ENCODE data around the gene SELENOW.
A peak's percentile ranks its signal among the peaks of the same experiment; 100 is the strongest.
"Not testable (repeated sequence)": the region's sequence is repeated elsewhere in the genome, so short reads cannot be mapped to it uniquely, and the experiment has no call there.

The SELENOW gene

DNA sequence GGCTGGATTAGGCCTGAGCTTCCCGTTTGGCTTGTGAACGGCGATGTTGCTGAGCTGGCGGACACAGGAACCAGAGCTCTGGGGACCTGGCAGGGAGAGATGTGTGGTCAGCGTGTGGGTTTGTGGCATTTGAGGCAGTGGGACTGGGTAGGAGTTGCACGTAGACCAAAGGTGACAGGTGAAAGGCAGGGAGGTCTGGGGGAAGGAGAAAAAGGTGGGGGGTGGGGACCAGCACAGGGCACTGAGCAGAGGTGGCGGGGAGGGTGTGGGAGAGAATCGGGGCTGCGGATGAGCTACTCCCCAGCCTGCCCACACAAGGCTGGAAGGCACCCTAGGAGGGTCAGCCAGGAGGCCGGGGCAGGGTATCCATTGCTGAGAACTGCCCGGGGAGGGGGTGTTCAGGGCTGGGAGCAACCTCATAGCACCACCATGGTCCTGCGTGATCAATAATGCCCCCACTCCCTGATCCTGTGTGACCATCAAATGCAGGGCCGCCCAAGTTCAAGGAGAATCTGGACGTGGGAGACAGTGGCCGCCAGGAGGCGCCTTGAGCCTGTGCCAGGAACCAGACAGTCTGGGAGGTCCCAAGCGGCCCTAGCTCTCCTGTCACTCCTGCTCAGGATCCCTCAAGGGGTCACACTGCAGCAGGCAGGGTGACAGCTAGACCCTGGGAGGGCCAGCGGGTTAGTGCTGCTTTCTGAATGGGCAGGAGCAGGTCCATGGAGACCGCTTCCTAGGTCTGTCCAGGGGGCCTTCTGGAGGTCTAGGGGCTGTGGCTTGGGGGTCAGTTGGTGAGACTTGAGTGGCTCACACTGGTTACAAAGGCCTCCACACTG, 12.8 kb upstream of the SELENOW start:
- peak overlapping the region; percentile 45; the same call in 1 of the 2 replicates for H3K4me2 ChIP-seq
- no peaks in the 10 kb centered on the region for H3K27me3 ChIP-seq
- no peaks in the 10 kb centered on the region for H3K9me3 ChIP-seq
- 0 out of 2 replicates have a peak, but pooled peaks cover under 1% of the 10 kb centered on the region for H3K36me3 ChIP-seq
- no peak overlapping the region for H3K9ac ChIP-seq
- no peak overlapping the region for H3K4me3 ChIP-seq
- peaks cover 28% of the 10 kb centered on the region for H4K20me1 ChIP-seq
- H3K4me1 ChIP-seq = peaks cover 23% of the 10 kb centered on the region
- TF ChIP-seq Cebpa-rat (IDR thresholded peaks at IDR 0.05) = no peak
- no peak overlapping the region for H3K27ac ChIP-seq

DNA sequence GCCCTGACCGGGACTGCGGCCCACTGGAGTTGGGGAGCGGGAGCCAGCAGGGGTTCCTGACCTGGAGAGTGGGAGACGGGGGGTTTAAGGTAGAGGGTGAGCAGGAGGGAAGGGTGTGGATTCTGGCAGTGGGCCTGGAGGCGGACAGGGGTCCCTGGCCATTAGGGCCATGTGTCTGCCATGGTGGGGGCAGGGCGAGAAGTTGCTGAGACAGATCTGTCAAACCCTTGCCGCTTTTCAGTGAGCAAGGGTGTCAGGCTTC, 12.2 kb upstream of the SELENOW start:
- no peak for TF ChIP-seq Cebpa-rat (IDR thresholded peaks at IDR 0.05)
- Histone ChIP-seq H3K27ac (no peak overlapping the region), H3K4me2 (no peak overlapping the region), H3K9ac (no peak overlapping the region), H4K20me1 (peaks cover 22% of the 10 kb centered on the region), H3K4me1 (peaks cover 23% of the 10 kb centered on the region), H3K36me3 (no peaks in the 10 kb centered on the region), H3K27me3 (no peaks in the 10 kb centered on the region), H3K9me3 (no peaks in the 10 kb centered on the region), H3K4me3 (no peak overlapping the region)

DNA sequence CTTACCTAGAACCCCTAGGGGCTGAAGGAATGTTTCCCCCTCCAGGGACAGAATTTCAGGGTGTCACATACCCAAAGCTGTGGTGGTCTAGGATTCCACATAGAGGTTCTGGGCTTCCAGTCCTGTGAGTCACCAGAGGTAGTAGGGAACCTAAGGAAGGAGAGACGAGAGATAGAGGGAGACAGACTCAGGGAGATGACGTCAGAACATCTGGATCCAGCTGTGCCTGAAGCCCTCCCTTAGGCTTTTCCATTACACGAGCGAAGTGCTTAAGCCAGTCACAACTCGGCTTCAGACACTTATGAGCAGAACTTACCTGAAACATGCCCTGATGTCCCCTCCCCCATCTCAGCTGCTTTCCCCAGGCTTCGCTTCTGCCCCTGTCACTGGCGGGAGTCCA, 11.8 kb upstream of the SELENOW start:
- H3K4me3 ChIP-seq = no peak overlapping the region
- H3K27ac ChIP-seq = no peak overlapping the region
- H3K4me1 ChIP-seq = peaks cover 23% of the 10 kb centered on the region
- H3K9ac ChIP-seq = no peak overlapping the region
- no peak overlapping the region for H3K4me2 ChIP-seq
- no peaks in the 10 kb centered on the region for H3K36me3 ChIP-seq
- no peak for TF ChIP-seq Cebpa-rat (IDR thresholded peaks at IDR 0.05)
- H4K20me1 ChIP-seq = peaks cover 22% of the 10 kb centered on the region
- no peaks in the 10 kb centered on the region for H3K27me3 ChIP-seq
- no peaks in the 10 kb centered on the region for H3K9me3 ChIP-seq

DNA sequence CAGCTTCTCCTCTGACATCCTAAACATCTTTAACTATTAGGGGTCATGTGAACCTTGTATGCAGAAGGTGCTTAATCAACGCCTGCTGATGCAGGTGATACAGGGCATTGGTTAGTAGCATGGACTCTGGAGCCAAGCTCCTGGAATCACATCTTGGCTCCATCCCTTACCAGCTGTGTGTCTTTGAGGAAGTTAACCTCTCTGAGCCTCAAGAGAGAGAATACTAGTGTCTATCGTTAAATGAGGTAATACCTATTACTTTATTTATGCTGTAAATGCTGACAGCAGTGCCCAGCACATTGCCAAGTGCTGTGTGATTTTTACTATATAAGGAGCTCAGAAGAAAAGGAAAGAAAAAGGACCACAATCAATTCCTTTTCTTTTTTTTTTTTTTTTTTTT, 11.2 kb upstream of the SELENOW start:
- no peak overlapping the region; the same call in 1 of the 2 replicates for H3K4me2 ChIP-seq
- H3K27me3 ChIP-seq = no peaks in the 10 kb centered on the region
- no peak for TF ChIP-seq Cebpa-rat (IDR thresholded peaks at IDR 0.05)

DNA sequence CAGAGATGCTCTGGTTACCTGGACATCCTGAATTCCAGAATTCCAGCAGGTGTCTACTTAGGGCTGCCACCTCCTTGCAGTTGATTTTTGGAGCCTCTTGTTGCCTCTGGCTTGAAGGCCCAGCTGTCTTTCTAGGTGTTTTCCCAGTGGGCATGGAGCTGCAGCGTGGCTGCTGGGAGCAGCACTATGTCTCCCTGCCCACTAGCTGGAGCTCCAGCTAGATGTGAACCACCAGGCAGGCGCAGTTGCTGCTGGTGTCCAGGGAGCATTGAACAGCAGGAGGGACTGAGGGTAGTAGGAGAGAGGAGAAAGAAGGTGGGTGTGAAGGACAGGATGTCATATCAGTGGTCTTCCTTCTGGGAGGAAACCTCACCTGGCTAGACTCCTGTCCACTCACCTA, 9.9 kb upstream of the SELENOW start:
- Histone ChIP-seq H3K9ac (no peak overlapping the region), H3K4me1 (peaks cover 23% of the 10 kb centered on the region), H3K27me3 (no peaks in the 10 kb centered on the region), H3K4me3 (no peak overlapping the region), H3K27ac (no peak overlapping the region), H3K9me3 (no peaks in the 10 kb centered on the region), H4K20me1 (peaks cover 13% of the 10 kb centered on the region), H3K4me2 (no peak overlapping the region), H3K36me3 (no peaks in the 10 kb centered on the region)
- TF ChIP-seq Cebpa-rat (IDR thresholded peaks at IDR 0.05) = no peak

More for the DNA sequence above, 11.2 kb upstream of the SELENOW start:
- Histone ChIP-seq H3K4me3 (no peak overlapping the region), H3K4me1 (peaks cover 23% of the 10 kb centered on the region), H3K9me3 (no peaks in the 10 kb centered on the region), H3K9ac (no peak overlapping the region), H3K27ac (no peak overlapping the region), H4K20me1 (peaks cover 21% of the 10 kb centered on the region), H3K36me3 (no peaks in the 10 kb centered on the region)

DNA sequence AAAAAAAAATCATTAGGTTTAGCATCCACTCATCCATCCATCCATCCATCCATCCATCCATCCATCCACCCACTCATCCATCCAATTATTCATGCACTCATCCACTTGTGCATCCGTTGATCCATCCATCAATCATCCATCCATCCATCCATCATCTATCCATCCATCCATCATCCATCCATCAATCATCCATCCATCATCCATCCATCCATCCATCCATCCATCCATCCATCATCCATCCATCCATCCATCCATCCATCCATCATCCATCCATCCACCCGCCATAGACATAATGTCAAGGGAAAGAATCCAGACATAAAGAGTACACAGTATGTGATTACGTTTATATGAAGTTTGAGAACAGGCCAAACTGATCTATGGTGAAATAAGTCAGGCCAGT, 9.0 kb upstream of the SELENOW start:
- Histone ChIP-seq H3K4me3 (no peak overlapping the region), H3K4me2 (no peak overlapping the region), H3K27me3 (no peaks in the 10 kb centered on the region), H3K9me3 (no peaks in the 10 kb centered on the region), H3K4me1 (peaks cover 17% of the 10 kb centered on the region), H4K20me1 (peaks cover 13% of the 10 kb centered on the region), H3K36me3 (no peaks in the 10 kb centered on the region), H3K27ac (no peak overlapping the region), H3K9ac (no peak overlapping the region)
- no peak for TF ChIP-seq Cebpa-rat (IDR thresholded peaks at IDR 0.05)

DNA sequence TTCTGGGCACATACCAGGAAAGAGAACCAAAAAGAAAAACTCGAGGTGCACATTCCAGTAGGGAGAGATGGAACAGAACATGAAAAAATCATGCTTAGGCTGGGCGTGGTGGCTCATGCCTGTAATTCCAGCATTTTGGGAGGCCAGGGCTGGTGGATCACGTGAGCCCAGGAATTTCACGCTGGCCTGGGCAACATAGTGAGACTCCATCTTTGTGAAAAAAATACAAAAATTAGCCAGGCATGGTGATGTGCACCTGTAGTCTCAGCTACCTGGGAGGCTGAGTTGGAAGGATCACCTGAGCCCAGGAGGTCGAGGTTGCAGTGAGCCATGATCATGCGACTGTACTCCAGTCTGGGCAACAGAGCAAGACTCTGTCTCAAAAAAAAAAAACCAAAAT, 7.2 kb upstream of the SELENOW start:
- not testable (repeated sequence) for H3K4me2 ChIP-seq, H3K27me3 ChIP-seq, H4K20me1 ChIP-seq, H3K27ac ChIP-seq, H3K9ac ChIP-seq, H3K9me3 ChIP-seq, H3K4me3 ChIP-seq, H3K4me1 ChIP-seq, H3K36me3 ChIP-seq

DNA sequence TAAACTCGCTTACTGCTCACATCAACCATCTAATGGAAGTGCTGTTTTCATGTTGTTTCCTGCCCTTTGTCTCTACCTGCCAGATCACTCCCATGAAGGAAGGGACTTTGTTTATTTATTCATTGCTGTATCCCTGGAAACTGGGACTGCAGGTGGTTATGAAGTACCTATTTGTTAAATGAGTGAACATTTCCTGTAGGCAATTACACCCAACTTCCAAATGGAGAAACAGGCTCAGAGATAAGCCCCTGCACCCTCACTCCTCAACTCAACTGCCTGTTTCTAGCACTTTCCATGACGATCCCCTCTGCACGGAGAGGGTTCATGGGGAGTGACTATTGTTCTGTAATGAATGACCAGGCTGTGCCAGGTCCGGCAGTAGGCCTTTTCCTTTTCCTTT, 1.9 kb upstream of the SELENOW start:
- Histone ChIP-seq H3K4me2 (no peak overlapping the region), H4K20me1 (0 out of 2 replicates have a peak, but pooled peaks cover 7% of the 10 kb centered on the region), H3K9ac (no peak overlapping the region), H3K36me3 (peaks cover 10% of the 10 kb centered on the region), H3K4me3 (no peak overlapping the region), H3K27ac (no peak overlapping the region), H3K9me3 (no peaks in the 10 kb centered on the region), H3K27me3 (no peaks in the 10 kb centered on the region), H3K4me1 (peaks cover 24% of the 10 kb centered on the region)
- no peak for TF ChIP-seq Cebpa-rat (IDR thresholded peaks at IDR 0.05)

DNA sequence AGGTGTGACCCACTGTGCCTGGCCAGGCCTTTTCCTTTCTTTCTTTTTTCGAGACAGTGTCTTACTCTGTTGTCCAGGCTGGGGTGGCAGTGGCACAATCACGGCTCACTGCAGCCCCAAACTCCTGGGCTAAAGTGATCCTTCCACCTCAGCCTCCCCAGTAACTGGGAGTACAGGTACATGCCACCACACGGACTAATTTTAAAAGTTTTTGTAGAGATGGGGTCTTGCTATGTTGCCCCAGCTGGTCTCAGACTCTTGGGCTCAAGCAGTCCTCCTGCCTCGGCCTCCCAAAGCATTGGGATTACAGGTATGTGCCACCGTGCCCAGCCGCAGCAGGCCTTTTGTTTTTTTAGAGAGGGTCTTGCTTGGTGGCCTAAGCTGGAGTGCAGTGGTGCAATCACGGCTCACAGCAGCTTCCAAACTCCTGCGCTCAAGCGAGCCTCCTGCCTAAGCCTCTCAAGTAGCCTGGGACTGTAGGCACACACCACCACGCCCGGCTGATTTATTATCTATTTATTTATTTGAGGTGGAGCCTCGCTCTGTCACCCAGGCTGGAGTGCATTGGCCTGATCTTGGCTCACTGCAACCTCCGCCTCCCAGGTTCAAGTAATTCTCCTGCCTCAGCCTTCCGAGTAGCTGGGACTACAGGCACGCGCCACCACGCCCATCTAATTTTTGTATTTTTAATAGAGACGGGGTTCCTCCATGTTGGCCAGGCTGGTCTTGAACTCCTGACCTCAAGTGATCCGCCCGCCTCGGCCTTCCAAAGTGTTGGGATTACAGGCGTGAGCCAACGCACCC, 1.1 kb upstream of the SELENOW start:
- H3K27me3 ChIP-seq, H3K9me3 ChIP-seq, H4K20me1 ChIP-seq: not testable (repeated sequence)
- peak overlapping the region; percentile 98; the same call in 1 of the 2 replicates for H3K27ac ChIP-seq
- peaks cover 19% of the 10 kb centered on the region for H3K36me3 ChIP-seq
- H3K4me3 ChIP-seq = peak overlapping the region; percentile 80
- H3K9ac ChIP-seq = peak overlapping the region; percentile 96; the same call in 1 of the 2 replicates
- H3K4me2 ChIP-seq = peak overlapping the region; percentile 97
- H3K4me1 ChIP-seq = peaks cover 24% of the 10 kb centered on the region

DNA sequence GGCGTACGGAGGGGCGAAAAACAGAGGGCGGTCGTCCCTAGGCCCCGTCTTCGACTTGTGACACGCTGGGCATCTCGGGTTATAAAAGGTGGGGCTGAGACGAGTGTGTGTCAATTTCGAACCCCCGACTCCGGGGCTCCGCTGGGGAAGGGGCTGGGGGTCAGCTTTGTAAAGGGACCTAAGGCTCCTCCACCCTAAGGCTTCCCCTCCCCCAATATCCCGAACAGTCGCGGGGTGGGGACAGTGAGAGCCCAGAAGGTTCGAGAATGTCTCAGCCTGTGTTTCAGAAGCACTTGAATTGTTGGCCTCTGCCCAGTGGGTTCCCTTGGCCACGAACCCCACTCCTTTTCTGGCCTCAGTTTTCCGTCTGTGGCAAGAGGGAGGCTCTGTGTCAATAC, 450 bp downstream of the SELENOW start:
- H3K4me2 ChIP-seq = peak overlapping the region; percentile 97
- H3K9ac ChIP-seq = peak overlapping the region; percentile 96
- no peaks in the 10 kb centered on the region for H3K9me3 ChIP-seq
- peaks cover 34% of the 10 kb centered on the region for H3K36me3 ChIP-seq
- H3K4me3 ChIP-seq = peak overlapping the region; percentile 80
- peak overlapping the region; percentile 98 for H3K27ac ChIP-seq
- no peak for TF ChIP-seq Cebpa-rat (IDR thresholded peaks at IDR 0.05)
- H3K4me1 ChIP-seq = peaks cover 24% of the 10 kb centered on the region
- H4K20me1 ChIP-seq = peaks cover 7% of the 10 kb centered on the region; the same call in 1 of the 2 replicates
- no peaks in the 10 kb centered on the region for H3K27me3 ChIP-seq
